Keratinocyte (primary cell): ENCODE results near the gene PFKFB4.

Experiments
- CTCF ChIP-seq, 3 experiments: IDR thresholded peaks in 1 of 3; conservative IDR thresholded peaks in 1 of 3; optimal IDR thresholded peaks in 1 of 3; 2 replicates in 2 of 3; 3 replicates in 1 of 3; pipeline versions ENCODE3 to v1.5.1; 2011; ENCODE audit warnings: low read length in 3 of 3, mild to moderate bottlenecking in 3 of 3, moderate library complexity in 2 of 3, control low read depth in 1 of 3, inconsistent platforms in 1 of 3; ENCODE audit not compliant: insufficient read depth in 2 of 3; ENCODE audit errors: extremely low read depth in 1 of 3
- EZH2 ChIP-seq: IDR thresholded peaks from one replicate; pipeline ENCODE4 v1.6.1; 2012; ENCODE audit warnings: inconsistent platforms, mild to moderate bottlenecking, low read length, moderate library complexity

- TF ChIP-seq CTCF (optimal IDR thresholded peaks at IDR 0.05 in 1 of 3, IDR thresholded peaks at IDR 0.05 in 1 of 3, conservative IDR thresholded peaks at IDR 0.05 in 1 of 3; ENCODE audit: extremely low read depth in 1 of 3, insufficient read depth in 2 of 3, low read length in 3 of 3) (no peak), EZH2 (no peak)
These were observed 10.3 kb downstream of the PFKFB4 start for GRCh38 chr3:48546203-48546829.
